Muscle of leg (tissue), 11 donors: ENCODE measurements around the gene GPC6. TPM values are rescaled to one million over a fixed set of nuclear protein-coding genes. Genes with fewer than 3 reads are reported as not detected.

ENCODE experiments used
- DNase-seq: peaks from one replicate; pipeline ENCODE4 v3.0.0; 2013
- H3K27ac ChIP-seq: one replicate; pipeline ENCODE4 v1.5.1; 2013; ENCODE audit warnings: mild to moderate bottlenecking, low read length, control low read depth
- H3K27me3 ChIP-seq: one replicate; pipeline ENCODE4 v1.6.1; 2013; ENCODE audit warnings: low read length; ENCODE audit not compliant: control insufficient read depth, insufficient read depth
- H3K36me3 ChIP-seq: one replicate; pipeline ENCODE4 v1.6.1; 2013; ENCODE audit warnings: low read length; ENCODE audit not compliant: control insufficient read depth, insufficient read depth
- H3K4me1 ChIP-seq: one replicate; pipeline ENCODE4 v1.6.1; 2013; ENCODE audit warnings: low read length; ENCODE audit not compliant: control insufficient read depth, insufficient read depth
- H3K4me3 ChIP-seq: one replicate; pipeline ENCODE4 v1.5.1; 2013; ENCODE audit warnings: low read length, control low read depth
- H3K9me3 ChIP-seq: replicated peaks from 2 replicates; pipeline ENCODE4 v1.6.1; 2013; ENCODE audit warnings: low read depth, low read length; ENCODE audit not compliant: control insufficient read depth
- WGBS: methylation state at CpG from one replicate; pipeline ENCODE4 v1.1.5; 2013; ENCODE audit warnings: missing lambda C conversion rate; ENCODE audit not compliant: insufficient coverage; 5-methylcytosine and 5-hydroxymethylcytosine counted together
- polyA plus RNA-seq, 8 donors: library from polyadenylated mRNA; unstranded; fragments of 120-200 nt; gene quantifications; one replicate each; pipeline versions ENCODE4 v1.2.1 to v1.2.3, GENCODE V29; 2013; ENCODE audit warnings: inconsistent platforms in 1 of 8, low replicate concordance in 1 of 8; ENCODE audit not compliant: insufficient read length in 8 of 8, insufficient read depth in 1 of 8
- total RNA-seq: library from RNA; stranded (reverse); fragments of 120-200 nt; gene quantifications from one replicate; pipeline ENCODE4 v1.2.4, GENCODE V29; 2013

Gene GPC6
- total and polyA plus RNA-seq, 9 donors = 5.6 to 20.0 (median 9.9) TPM

DNA sequence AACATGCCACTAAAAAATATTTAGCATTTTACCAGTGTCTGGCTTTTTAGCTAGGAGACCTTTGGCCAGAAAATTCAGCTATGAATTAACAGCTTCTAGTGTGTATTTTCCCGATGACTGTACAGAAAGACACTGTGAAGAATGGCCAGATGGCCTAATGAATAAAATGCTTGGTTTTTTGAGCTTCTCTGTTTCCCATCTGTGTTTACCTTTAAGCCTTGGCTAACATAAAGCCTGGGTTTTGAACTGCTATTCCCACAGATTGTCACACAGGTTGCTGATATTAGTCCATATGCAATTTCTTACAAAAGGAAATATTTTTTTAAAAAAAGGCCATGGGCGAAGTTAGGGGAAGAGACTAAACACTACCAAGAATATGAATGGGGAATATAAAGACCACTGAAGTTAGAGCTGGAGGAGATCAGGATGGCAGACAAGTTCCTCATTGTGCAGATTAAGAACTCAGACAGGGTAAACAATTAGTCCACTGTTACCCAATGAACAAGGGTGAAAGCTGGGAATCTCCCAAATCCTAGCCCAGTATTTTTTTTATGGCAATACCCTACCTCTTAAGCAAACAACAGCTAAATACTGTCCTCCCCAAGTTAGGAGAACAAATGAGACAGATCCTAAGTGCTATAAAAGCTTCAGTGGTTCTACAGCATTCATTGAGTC, 1157.8 kb downstream of the GPC6 start:
- DNase-seq = no peak

GRCh38 chr13:94387047-94387446, 1160.4 kb downstream of the GPC6 start:
- H3K9me3 ChIP-seq = no peaks in the 10 kb centered on the region
- H3K4me3 ChIP-seq = no peak overlapping the region
- DNase-seq = no peak
- no peaks in the 10 kb centered on the region for H3K36me3 ChIP-seq
- H3K27ac ChIP-seq = no peak overlapping the region
- H3K4me1 ChIP-seq = no peaks in the 10 kb centered on the region
- H3K27me3 ChIP-seq = peaks cover 2% of the 10 kb centered on the region

More for the DNA sequence above, 1157.8 kb downstream of the GPC6 start:
- Histone ChIP-seq H3K4me1 (no peaks in the 10 kb centered on the region), H3K9me3 (no peaks in the 10 kb centered on the region), H3K4me3 (no peak overlapping the region), H3K27me3 (peaks cover 2% of the 10 kb centered on the region), H3K36me3 (no peaks in the 10 kb centered on the region), H3K27ac (no peak overlapping the region)
- 50% methylated on average over 1 of the region's 2 CpGs for WGBS

GRCh38 chr13:94389604-94390351, 1163.2 kb downstream of the GPC6 start:
- 22% methylated on average over 3 of the region's 7 CpGs for WGBS
- no peak for DNase-seq
- no peaks in the 10 kb centered on the region for H3K4me1 ChIP-seq
- no peaks in the 10 kb centered on the region for H3K9me3 ChIP-seq
- no peaks in the 10 kb centered on the region for H3K36me3 ChIP-seq
- H3K4me3 ChIP-seq = no peak overlapping the region
- H3K27me3 ChIP-seq = no peaks in the 10 kb centered on the region
- H3K27ac ChIP-seq = no peak overlapping the region

DNA sequence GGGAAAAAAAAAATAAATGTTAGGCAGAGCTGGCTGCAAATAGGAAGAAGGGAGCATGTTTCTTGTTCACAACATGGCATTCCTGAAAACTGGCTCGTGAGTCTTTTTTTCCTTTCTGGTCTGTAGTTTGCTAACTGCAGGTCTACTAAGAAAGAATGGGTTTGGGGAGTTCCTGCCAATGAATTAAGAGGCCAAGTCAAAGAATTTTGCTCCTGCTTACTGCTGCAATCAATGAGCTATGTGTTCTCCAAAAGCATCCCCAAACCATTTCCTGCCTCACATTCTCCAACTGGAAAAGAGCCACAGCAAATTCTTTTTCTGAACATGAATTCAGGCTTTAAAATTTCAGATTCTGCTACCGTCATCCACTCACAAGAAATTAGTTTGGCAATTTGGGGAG, 1164.3 kb downstream of the GPC6 start:
- 55% methylated on average over 1 of the region's 2 CpGs for WGBS
- Histone ChIP-seq H3K4me3 (no peak overlapping the region), H3K27me3 (no peaks in the 10 kb centered on the region), H3K27ac (no peak overlapping the region), H3K9me3 (no peaks in the 10 kb centered on the region), H3K36me3 (no peaks in the 10 kb centered on the region), H3K4me1 (no peaks in the 10 kb centered on the region)
- peak; percentile 75 for DNase-seq

- H3K4me3 ChIP-seq = no peak overlapping the region
- no peaks in the 10 kb centered on the region for H3K9me3 ChIP-seq
- DNase-seq = no peak
- no peaks in the 10 kb centered on the region for H3K36me3 ChIP-seq
- H3K27ac ChIP-seq = no peak overlapping the region
- no peaks in the 10 kb centered on the region for H3K27me3 ChIP-seq
- WGBS = 75% methylated on average over 2 of the region's 4 CpGs
- H3K4me1 ChIP-seq = no peaks in the 10 kb centered on the region
Measured at GRCh38 chr13:94394723-94395122, 1168.1 kb downstream of the GPC6 start.

DNA sequence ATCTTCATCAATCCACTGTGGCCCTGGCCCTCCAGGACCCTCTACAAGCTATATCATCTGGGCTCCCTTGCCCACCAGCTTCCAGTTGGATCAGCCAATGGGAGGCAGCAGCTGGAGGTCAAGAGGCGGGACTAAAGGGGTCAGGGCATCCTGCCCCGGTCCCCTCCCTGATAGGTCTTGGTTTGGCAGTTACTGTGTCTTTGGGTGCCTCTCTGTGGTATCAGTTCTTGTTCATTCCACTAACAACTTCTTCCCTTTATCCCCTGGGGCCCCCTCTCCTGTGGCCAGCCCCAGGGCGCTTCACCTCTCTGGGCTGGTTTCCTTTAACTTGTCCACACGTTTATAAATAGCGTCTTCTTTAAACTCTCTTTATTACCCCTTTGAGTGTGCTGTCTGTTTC, 1169.3 kb downstream of the GPC6 start:
- Histone ChIP-seq H3K27me3 (no peaks in the 10 kb centered on the region), H3K27ac (no peak overlapping the region), H3K9me3 (no peaks in the 10 kb centered on the region), H3K36me3 (no peaks in the 10 kb centered on the region), H3K4me3 (no peak overlapping the region), H3K4me1 (no peaks in the 10 kb centered on the region)
- 90% methylated on average over 2 of the region's 5 CpGs for WGBS
- DNase-seq = no peak

DNA sequence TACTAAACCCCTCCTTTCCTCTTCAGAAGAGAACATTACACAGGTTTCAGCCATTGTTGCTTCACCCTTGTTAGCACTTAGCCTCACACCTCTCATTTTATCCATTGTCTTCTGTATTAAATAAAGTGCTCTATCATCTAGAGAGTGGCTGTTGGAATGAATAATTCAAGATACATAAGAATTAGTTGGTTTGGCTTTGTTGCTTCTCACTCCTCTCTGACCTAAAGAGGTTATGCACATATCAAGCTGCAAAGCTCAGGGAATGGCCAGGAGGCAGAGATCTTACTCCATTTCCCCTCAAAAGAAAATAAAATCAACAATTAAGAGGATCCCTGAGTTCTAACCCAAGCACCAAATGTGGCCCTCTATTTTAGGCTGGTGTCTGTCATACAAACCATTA, 1173.2 kb downstream of the GPC6 start:
- Histone ChIP-seq H3K4me3 (no peak overlapping the region), H3K27me3 (no peaks in the 10 kb centered on the region), H3K4me1 (no peaks in the 10 kb centered on the region), H3K27ac (no peak overlapping the region), H3K9me3 (no peaks in the 10 kb centered on the region), H3K36me3 (no peaks in the 10 kb centered on the region)
- no peak for DNase-seq

DNA sequence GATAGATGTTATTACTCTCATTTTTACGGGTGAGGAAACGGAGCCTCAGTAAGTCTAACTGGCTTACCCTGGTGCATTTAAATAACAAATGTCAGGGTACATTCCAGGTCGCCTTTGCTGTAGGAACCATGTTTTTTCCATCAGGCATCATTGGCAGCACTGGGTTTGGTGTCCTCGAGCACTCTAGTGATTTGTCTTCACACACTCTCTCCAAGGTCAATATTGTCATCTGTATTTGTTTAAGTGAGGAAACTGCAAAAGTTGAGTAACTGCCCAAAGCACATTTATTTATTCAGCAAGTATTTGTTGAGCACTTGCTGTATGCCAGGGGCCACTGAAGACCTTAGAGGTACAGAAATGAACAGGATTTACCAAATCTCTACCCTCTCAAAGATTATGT, 1174.3 kb downstream of the GPC6 start:
- Histone ChIP-seq H3K4me1 (no peaks in the 10 kb centered on the region), H3K27ac (no peak overlapping the region), H3K36me3 (no peaks in the 10 kb centered on the region), H3K4me3 (no peak overlapping the region), H3K9me3 (no peaks in the 10 kb centered on the region), H3K27me3 (no peaks in the 10 kb centered on the region)
- DNase-seq = no peak
- WGBS = 100% methylated on average over 1 of the region's 4 CpGs

- H3K36me3 ChIP-seq = no peaks in the 10 kb centered on the region
- no peak for DNase-seq
- H3K27me3 ChIP-seq = no peaks in the 10 kb centered on the region
- H3K9me3 ChIP-seq = no peaks in the 10 kb centered on the region
- H3K4me1 ChIP-seq = peaks cover 2% of the 10 kb centered on the region
- WGBS = 81% methylated on average over 4 of the region's 7 CpGs
- no peak overlapping the region for H3K27ac ChIP-seq
- no peak overlapping the region for H3K4me3 ChIP-seq
Measured at GRCh38 chr13:94408314-94409036, 1181.9 kb downstream of the GPC6 start.

- Histone ChIP-seq H3K4me1 (peaks cover 4% of the 10 kb centered on the region), H3K9me3 (no peaks in the 10 kb centered on the region), H3K4me3 (no peak overlapping the region), H3K27me3 (peaks cover 3% of the 10 kb centered on the region), H3K27ac (no peak overlapping the region), H3K36me3 (no peaks in the 10 kb centered on the region)
- WGBS = 0% methylated on average over 1 of the region's 3 CpGs
- no peak for DNase-seq
Measured at GRCh38 chr13:94411747-94412146, 1185.1 kb downstream of the GPC6 start.
